OCI-LY7 (cell line): ENCODE measurements around the gene FANCC.

ENCODE experiments used
- CTCF ChIP-seq: fragments of 200-600 bp; sonication (generic); conservative IDR thresholded peaks from 2 replicates; pipeline ENCODE4 v1.5.1; 2014; ENCODE audit warnings: mild to moderate bottlenecking, antibody characterized with exemption, low read length, moderate library complexity, mixed read lengths
- EZH2phosphoT487 ChIP-seq: fragments of 200-600 bp; sonication (generic); IDR thresholded peaks from 2 replicates; pipeline ENCODE4 v1.6.1; 2018; ENCODE audit warnings: low read depth, borderline replicate concordance, mild to moderate bottlenecking, mixed run types, antibody characterized with exemption, low read length, moderate library complexity, mixed read lengths

- TF ChIP-seq CTCF (no peak), EZH2phosphoT487 (no peak)
Observed at GRCh38 chr9:95225726-95226106, 91.8 kb downstream of the FANCC start.
